Ecto neural progenitor cell (in vitro differentiated cells): ENCODE results near the gene LGMN.

Experiments used
- DNase-seq: peaks from one replicate; pipeline ENCODE4 v3.0.0-alpha.2; 2018; ENCODE audit warnings: low spot score

Gene LGMN

GRCh38 chr14:92675976-92676375 lies 72.5 kb downstream of the LGMN start:
- no peak for DNase-seq

- DNase-seq = no peak
Measured at GRCh38 chr14:92675421-92675820, 73.0 kb downstream of the LGMN start.

GRCh38 chr14:92673601-92674150 lies 74.8 kb downstream of the LGMN start:
- DNase-seq = no peak

GRCh38 chr14:92670643-92671366 lies 77.6 kb downstream of the LGMN start:
- DNase-seq = no peak

- no peak for DNase-seq
Measured at GRCh38 chr14:92670160-92670559, 78.3 kb downstream of the LGMN start.

GRCh38 chr14:92668276-92668973 lies 80.0 kb downstream of the LGMN start:
- no peak for DNase-seq

GRCh38 chr14:92666251-92666650 lies 82.2 kb downstream of the LGMN start:
- no peak for DNase-seq

GRCh38 chr14:92665661-92666110 lies 82.7 kb downstream of the LGMN start:
- DNase-seq = no peak

- no peak for DNase-seq
Measured at GRCh38 chr14:92663049-92663448, 85.4 kb downstream of the LGMN start.

GRCh38 chr14:92660571-92660970 lies 87.9 kb downstream of the LGMN start:
- no peak for DNase-seq

GRCh38 chr14:92659765-92660561 lies 88.5 kb downstream of the LGMN start:
- no peak for DNase-seq

GRCh38 chr14:92658684-92659083 lies 89.7 kb downstream of the LGMN start:
- no peak for DNase-seq

GRCh38 chr14:92658160-92658559 lies 90.3 kb downstream of the LGMN start:
- no peak for DNase-seq

- no peak for DNase-seq
Measured at GRCh38 chr14:92657457-92658142, 90.8 kb downstream of the LGMN start.

GRCh38 chr14:92656306-92657081 lies 91.9 kb downstream of the LGMN start:
- no peak for DNase-seq

GRCh38 chr14:92655419-92656201 lies 92.8 kb downstream of the LGMN start:
- no peak for DNase-seq

GRCh38 chr14:92654239-92654901 lies 94.1 kb downstream of the LGMN start:
- DNase-seq = no peak
